HCT116 (cell line): ENCODE measurements around the gene ATP1A1. TPM values are rescaled to one million over a fixed set of nuclear protein-coding genes. Genes with fewer than 3 reads are reported as not detected.

Experiments
- ATAC-seq: fragments of 200-7000 bp; cut with Tn5 transposase; 2 replicates; pipeline ENCODE4 v1.9.1; 2020; ENCODE audit warnings: mild to moderate bottlenecking, moderate library complexity
- BruUV-seq: library from RNA; stranded (reverse); fragments of 400-500 nt; replicated peaks from 2 replicates; lab custom pipeline; 2021; lab: Mats Ljungman, UMichigan
- CTCF ChIA-PET: fragments of 300-600 bp; sonication (Branson Sonifier 250); formaldehyde crosslinking; loops from one replicate; lab custom pipeline; 2021; ENCODE audit warnings: antibody characterized with exemption; lab: Charles Lee
- POLR2A ChIA-PET: fragments of 300-600, 350-600 bp; sonication (Branson Sonifier 250); formaldehyde crosslinking; loops from one replicate; lab custom pipeline; 2021; ENCODE audit warnings: antibody characterized with exemption; lab: Charles Lee
- RAD21 ChIA-PET, 2 experiments: fragments of 300-600 bp; sonication (Branson Sonifier 250); formaldehyde crosslinking; loops; one replicate each; lab custom pipeline; 2023; ENCODE audit warnings: low total read pairs in 2 of 2; ENCODE audit not compliant: uncharacterized antibody in 2 of 2, unreplicated experiment in 2 of 2, low non-redundant PET in 1 of 2; lab: Charles Lee
- DNase-seq: peaks from one replicate; pipeline ENCODE4 v3.0.0-alpha.2; 2010; ENCODE audit warnings: low read depth, low spot score
- H2AFZ ChIP-seq: fragments of 200-600 bp; shearing (Covaris generic), sonication (generic); 2 replicates; pipeline ENCODE4 v1.6.1; 2017; ENCODE audit warnings: low read depth, mixed run types, mixed read lengths, antibody characterized with exemption, low read length; ENCODE audit not compliant: poor library complexity, severe bottlenecking
- H3K27ac ChIP-seq: 2 replicates; pipeline ENCODE4 v1.5.1; 2012; ENCODE audit warnings: low read depth, low read length
- H3K27me3 ChIP-seq: fragments of 200-600 bp; sonication (generic); 2 replicates; pipeline ENCODE4 v1.6.1; 2016; ENCODE audit warnings: mixed run types, low read length, mixed read lengths; ENCODE audit not compliant: insufficient read depth
- H3K36me3 ChIP-seq, 2 experiments: fragments of 200-500 bp in 1 of 2; fragments of 200-600 bp in 1 of 2; sonication (Bioruptor generic) in 1 of 2; sonication (generic) in 1 of 2; 2 replicates each; pipeline versions ENCODE4 v1.5.1 to v1.6.1; 2014 to 2016; ENCODE audit warnings: low read length in 2 of 2, inconsistent platforms in 1 of 2, mixed read lengths in 1 of 2, mixed run types in 1 of 2; ENCODE audit not compliant: insufficient read depth in 2 of 2, control insufficient read depth in 1 of 2
- H3K4me1 ChIP-seq, 2 experiments: fragments of 200-600 bp in 1 of 2; sonication (generic) in 1 of 2; 2 replicates each; pipeline versions ENCODE4 v1.5.1 to v1.6.1; 2012 to 2017; ENCODE audit warnings: low read length in 2 of 2, inconsistent platforms in 1 of 2, mild to moderate bottlenecking in 1 of 2, mixed read lengths in 1 of 2, mixed run types in 1 of 2, moderate library complexity in 1 of 2; ENCODE audit not compliant: insufficient read depth in 2 of 2, control insufficient read depth in 1 of 2
- H3K4me2 ChIP-seq: fragments of 200-600 bp; sonication (generic); 2 replicates; pipeline ENCODE4 v1.6.1; 2017; ENCODE audit warnings: mixed run types, low read length, mixed read lengths
- H3K4me3 ChIP-seq, 2 experiments: fragments of 200-600 bp in 1 of 2; sonication (generic) in 1 of 2; replicated peaks in 1 of 2; 2 replicates each; pipeline ENCODE4 v1.5.1; 2011 to 2016; ENCODE audit warnings: low read length in 2 of 2, control low read depth in 1 of 2, low read depth in 1 of 2, mild to moderate bottlenecking in 1 of 2, mixed read lengths in 1 of 2, mixed run types in 1 of 2
- H3K79me2 ChIP-seq: fragments of 200-600 bp; sonication (generic); 2 replicates; pipeline ENCODE4 v1.6.1; 2017; ENCODE audit warnings: mild to moderate bottlenecking, mixed run types, low read length, moderate library complexity, mixed read lengths; ENCODE audit not compliant: insufficient read depth
- H3K9ac ChIP-seq: fragments of 200-600 bp; sonication (generic); 2 replicates; pipeline ENCODE4 v1.6.1; 2016; ENCODE audit warnings: low read length, mixed read lengths
- H3K9me2 ChIP-seq: fragments of 200-600 bp; sonication (generic), shearing (Covaris generic); 2 replicates; pipeline ENCODE4 v1.6.1; 2017; ENCODE audit warnings: mixed run types, mild to moderate bottlenecking, moderate library complexity; ENCODE audit not compliant: insufficient read depth
- H3K9me3 ChIP-seq, 2 experiments: fragments of 200-500 bp in 1 of 2; fragments of 200-600 bp in 1 of 2; sonication (Bioruptor generic) in 1 of 2; sonication (generic) in 1 of 2; 2 replicates each; pipeline ENCODE4 v1.6.1; 2014 to 2017; ENCODE audit warnings: low read length in 2 of 2, mixed read lengths in 2 of 2, inconsistent platforms in 1 of 2, low read depth in 1 of 2, mild to moderate bottlenecking in 1 of 2, mixed run types in 1 of 2, moderate library complexity in 1 of 2; ENCODE audit not compliant: control insufficient read depth in 1 of 2, insufficient read depth in 1 of 2
- H4K20me1 ChIP-seq: fragments of 200-600 bp; sonication (generic), shearing (Covaris generic); 2 replicates; pipeline ENCODE4 v1.6.1; 2017; ENCODE audit warnings: mixed run types, mild to moderate bottlenecking, moderate library complexity; ENCODE audit not compliant: insufficient read depth
- ATF3 ChIP-seq: IDR thresholded peaks from 2 replicates; pipeline ENCODE4 v1.6.1; 2012
- CBX3 ChIP-seq: IDR thresholded peaks from 2 replicates; pipeline ENCODE4 v1.6.1; 2012; ENCODE audit warnings: low read depth
- CEBPB ChIP-seq: IDR thresholded peaks from 2 replicates; pipeline ENCODE4 v1.6.1; 2012; ENCODE audit warnings: low read depth
- EZH2 ChIP-seq: fragments of 200-600 bp; sonication (generic); IDR thresholded peaks from 2 replicates; pipeline ENCODE4 v1.6.1; 2017; ENCODE audit warnings: antibody characterized with exemption, mixed run types
- JUND ChIP-seq: IDR thresholded peaks from 2 replicates; pipeline ENCODE4 v1.6.1; 2012
- POLR2A ChIP-seq: IDR thresholded peaks from 2 replicates; pipeline ENCODE4 v1.7.0; 2011; ENCODE audit warnings: borderline replicate concordance; ENCODE audit not compliant: insufficient read depth, insufficient read length; ENCODE audit errors: extremely low read depth
- POLR2AphosphoS5 ChIP-seq: IDR thresholded peaks from 2 replicates; pipeline ENCODE4 v1.6.1; 2011; ENCODE audit warnings: mild to moderate bottlenecking, low read depth, low read length, moderate library complexity
- REST ChIP-seq: IDR thresholded peaks from 2 replicates; pipeline ENCODE4 v1.6.1; 2012; ENCODE audit warnings: low read depth
- SIN3A ChIP-seq: IDR thresholded peaks from 2 replicates; pipeline ENCODE4 v1.6.1; 2012; ENCODE audit warnings: low read depth
- SP1 ChIP-seq: IDR thresholded peaks from 2 replicates; pipeline ENCODE4 v1.6.1; 2012; ENCODE audit warnings: low read depth
- SRF ChIP-seq: IDR thresholded peaks from 2 replicates; pipeline ENCODE4 v1.6.1; 2012; ENCODE audit warnings: low read depth
- TCF7L2 ChIP-seq: IDR thresholded peaks from 2 replicates; pipeline ENCODE4 v1.7.0; 2011; ENCODE audit warnings: borderline replicate concordance, inconsistent platforms; ENCODE audit not compliant: insufficient read depth, insufficient read length; ENCODE audit errors: extremely low read depth
- YY1 ChIP-seq: IDR thresholded peaks from 2 replicates; pipeline ENCODE4 v1.6.1; 2011; ENCODE audit warnings: low read length, low read depth, moderate library complexity, mild to moderate bottlenecking; ENCODE audit not compliant: insufficient replicate concordance; ENCODE audit errors: extremely low read depth
- ZFX ChIP-seq: fragments of 450-650 bp; IDR thresholded peaks from 2 replicates; pipeline ENCODE4 v1.6.1; 2017
- intact Hi-C: fragments of 100-400 bp; cut with micrococcal nuclease; formaldehyde crosslinking; loops from 2 replicates; pipeline ENCODE4 v1.10.0; 2022
- total RNA-seq: library from RNA; stranded (reverse); gene quantifications from one replicate; pipeline ENCODE4 v1.2.1, GENCODE V29; 2021; ENCODE audit not compliant: unreplicated experiment

ATP1A1 gene
- total RNA-seq, 1 experiment from 2014 or later = 290 TPM

- H3K27me3 ChIP-seq = no peaks in the 10 kb centered on the region
- ATAC-seq (no peak), DNase-seq (no peak)
- RAD21 ChIA-PET = no interaction called here
- no peaks in the 10 kb centered on the region for H4K20me1 ChIP-seq
- H3K36me3 ChIP-seq = no peaks in the 10 kb centered on the region
- no peak for TF ChIP-seq POLR2A
- TF ChIP-seq CBX3 = no peak
- TF ChIP-seq CEBPB = no peak
- TF ChIP-seq SIN3A = no peak
- no peak for TF ChIP-seq ZFX
- no peak for TF ChIP-seq TCF7L2
- no peak for TF ChIP-seq YY1
- TF ChIP-seq REST = no peak
- TF ChIP-seq JUND = no peak
- no peak for TF ChIP-seq ATF3
- no peak for TF ChIP-seq POLR2AphosphoS5
- TF ChIP-seq SP1 = no peak
- TF ChIP-seq EZH2 = no peak
- no peak for TF ChIP-seq SRF
- H3K9me3 ChIP-seq = no peaks in the 10 kb centered on the region
- H3K4me3 ChIP-seq = no peak overlapping the region
- POLR2A ChIA-PET = no interaction called here
- CTCF ChIA-PET = no interaction called here
- intact Hi-C loops = no loop called here
- no peaks in the 10 kb centered on the region for H3K79me2 ChIP-seq
- no peak overlapping the region for H3K27ac ChIP-seq
- no peak overlapping the region for H3K9ac ChIP-seq
- H2AFZ ChIP-seq = no peak overlapping the region
- BruUV-seq = no TSS peak
- H3K4me2 ChIP-seq = no peak overlapping the region
- no peaks in the 10 kb centered on the region for H3K9me2 ChIP-seq
- H3K4me1 ChIP-seq = no peaks in the 10 kb centered on the region
Measured at GRCh38 chr1:116329524-116330341, 43.3 kb upstream of the ATP1A1 start.
